ENCODE data around the gene HTRA2. TPM values are rescaled to one million over a fixed set of nuclear protein-coding genes. Genes with fewer than 3 reads are reported as not detected.
"Not testable (repeated sequence)": the region's sequence is repeated elsewhere in the genome, so short reads cannot be mapped to it uniquely, and the experiment has no call there.

HTRA2 gene
- total and polyA plus RNA-seq, 3 donors from 2014 or later, result 36.5 to 46.8 (median 45.8) TPM

DNA sequence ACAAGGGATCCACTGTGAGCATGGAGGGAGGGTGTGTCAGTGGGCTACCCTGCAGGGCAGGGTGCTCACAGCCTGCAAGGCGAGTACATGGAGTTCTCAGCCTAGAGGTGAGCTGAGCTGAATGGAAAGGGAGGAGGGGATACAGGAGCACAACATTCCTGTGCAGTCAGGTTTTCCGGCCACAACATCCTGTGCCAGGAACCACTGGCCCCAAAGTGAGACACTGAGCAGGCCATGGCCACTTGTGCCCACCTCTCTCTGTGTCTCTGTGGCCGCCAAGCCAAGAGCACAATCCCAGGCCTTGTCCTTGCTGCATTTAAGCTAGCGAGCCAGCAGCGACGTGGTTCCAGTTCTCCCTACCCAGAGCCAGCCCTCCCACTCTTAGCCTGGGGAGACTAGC, 30.9 kb downstream of the HTRA2 start:
- Histone ChIP-seq H3K4me1 (peaks cover 4% of the 10 kb centered on the region), H3K36me3 (ENCODE audit: low read depth, missing control alignments) (no peaks in the 10 kb centered on the region), H3K9me3 (no peaks in the 10 kb centered on the region), H3K4me3 (no peak overlapping the region), H3K27me3 (no peaks in the 10 kb centered on the region), H3K27ac (no peak overlapping the region)
- intact Hi-C loops (cut with DNase I; ENCODE audit: low total_unique reads), result no loop called here
- TF ChIP-seq, protein P1, sequence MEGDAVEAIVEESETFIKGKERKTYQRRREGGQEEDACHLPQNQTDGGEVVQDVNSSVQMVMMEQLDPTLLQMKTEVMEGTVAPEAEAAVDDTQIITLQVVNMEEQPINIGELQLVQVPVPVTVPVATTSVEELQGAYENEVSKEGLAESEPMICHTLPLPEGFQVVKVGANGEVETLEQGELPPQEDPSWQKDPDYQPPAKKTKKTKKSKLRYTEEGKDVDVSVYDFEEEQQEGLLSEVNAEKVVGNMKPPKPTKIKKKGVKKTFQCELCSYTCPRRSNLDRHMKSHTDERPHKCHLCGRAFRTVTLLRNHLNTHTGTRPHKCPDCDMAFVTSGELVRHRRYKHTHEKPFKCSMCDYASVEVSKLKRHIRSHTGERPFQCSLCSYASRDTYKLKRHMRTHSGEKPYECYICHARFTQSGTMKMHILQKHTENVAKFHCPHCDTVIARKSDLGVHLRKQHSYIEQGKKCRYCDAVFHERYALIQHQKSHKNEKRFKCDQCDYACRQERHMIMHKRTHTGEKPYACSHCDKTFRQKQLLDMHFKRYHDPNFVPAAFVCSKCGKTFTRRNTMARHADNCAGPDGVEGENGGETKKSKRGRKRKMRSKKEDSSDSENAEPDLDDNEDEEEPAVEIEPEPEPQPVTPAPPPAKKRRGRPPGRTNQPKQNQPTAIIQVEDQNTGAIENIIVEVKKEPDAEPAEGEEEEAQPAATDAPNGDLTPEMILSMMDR (IDR thresholded peaks at IDR 0.05), result no peak
- TF ChIP-seq POLR2A (IDR thresholded peaks at IDR 0.05), result no peak
- WGBS, 2 donors, result 41 to 72% methylated on average over 5 to 6 of the region's 6 CpGs
- peak; percentile 38 for DNase-seq

- H3K9me3 ChIP-seq; DNase-seq; intact Hi-C loops (cut with DNase I; ENCODE audit: low total_unique reads); H3K27ac ChIP-seq; H3K4me1 ChIP-seq; H3K36me3 ChIP-seq (ENCODE audit: low read depth, missing control alignments); H3K27me3 ChIP-seq; H3K4me3 ChIP-seq: not testable (repeated sequence)
- 86 to 100% methylated on average over 1 of the region's 1 CpG for WGBS, 2 donors
Observed at GRCh38 chr2:74561022-74561421, 31.3 kb downstream of the HTRA2 start.

- Histone ChIP-seq H3K27me3 (no peaks in the 10 kb centered on the region), H3K4me1 (peaks cover 4% of the 10 kb centered on the region), H3K4me3 (no peak overlapping the region), H3K9me3 (no peaks in the 10 kb centered on the region), H3K36me3 (ENCODE audit: low read depth, missing control alignments) (no peaks in the 10 kb centered on the region), H3K27ac (no peak overlapping the region)
- intact Hi-C loops (cut with DNase I; ENCODE audit: low total_unique reads), result no loop called here
- WGBS, 2 donors, result 81 to 84% methylated on average over 7 of the region's 7 CpGs
- no peak for TF ChIP-seq POLR2A (IDR thresholded peaks at IDR 0.05)
- TF ChIP-seq, protein P1 (IDR thresholded peaks at IDR 0.05), result no peak
- no peak for DNase-seq
Observed at GRCh38 chr2:74562126-74562775, 32.5 kb downstream of the HTRA2 start.

- H3K4me3 ChIP-seq, result no peak overlapping the region
- no peak for DNase-seq
- no peaks in the 10 kb centered on the region for H3K27me3 ChIP-seq
- intact Hi-C loops (cut with DNase I; ENCODE audit: low total_unique reads), result no loop called here
- H3K4me1 ChIP-seq, result peaks cover 4% of the 10 kb centered on the region
- 73 to 85% methylated on average over 5 of the region's 5 CpGs for WGBS, 2 donors
- H3K36me3 ChIP-seq (ENCODE audit: low read depth, missing control alignments), result no peaks in the 10 kb centered on the region
- H3K9me3 ChIP-seq, result no peaks in the 10 kb centered on the region
- no peak for TF ChIP-seq POLR2A (IDR thresholded peaks at IDR 0.05)
- TF ChIP-seq, protein P1 (IDR thresholded peaks at IDR 0.05), result no peak
- no peak overlapping the region for H3K27ac ChIP-seq
Observed at GRCh38 chr2:74564222-74564621, 34.5 kb downstream of the HTRA2 start.

DNA sequence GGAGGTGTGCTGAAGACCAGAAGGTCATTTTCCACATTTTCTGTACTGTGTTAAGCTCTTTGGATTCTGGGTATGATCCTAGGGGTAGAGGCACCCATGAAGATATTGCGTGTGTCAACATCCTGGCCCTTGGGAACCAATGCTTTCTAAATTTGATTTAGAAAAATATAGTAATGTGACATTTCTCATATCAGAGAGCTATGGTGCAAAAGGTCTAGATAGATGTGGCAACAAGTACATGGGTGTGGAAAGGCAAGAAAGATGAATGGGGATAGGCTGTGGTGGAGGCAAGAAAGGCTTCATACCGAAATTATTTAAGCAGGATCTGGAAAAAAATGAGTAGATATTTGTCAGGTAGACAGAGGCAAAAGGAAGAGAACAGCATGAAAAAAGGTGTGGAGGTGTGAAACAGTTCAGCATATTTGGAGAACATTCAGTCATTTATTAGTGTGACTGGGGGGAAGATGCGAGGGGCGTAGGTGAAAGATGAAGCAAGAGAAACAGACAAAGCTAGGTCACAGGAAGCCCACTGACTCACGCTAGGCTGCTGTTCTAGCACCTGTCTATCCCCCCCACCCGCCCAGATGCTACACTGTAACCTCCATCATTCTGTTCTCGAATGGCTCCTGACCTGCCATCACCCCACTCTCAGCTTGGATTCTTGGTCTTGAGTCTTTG, 36.5 kb downstream of the HTRA2 start:
- intact Hi-C loops (cut with DNase I; ENCODE audit: low total_unique reads), result no loop called here

More for the DNA sequence above, 36.5 kb downstream of the HTRA2 start:
- DNase-seq, result no peak
- no peaks in the 10 kb centered on the region for H3K27me3 ChIP-seq
- no peaks in the 10 kb centered on the region for H3K4me1 ChIP-seq
- H3K27ac ChIP-seq, result no peak overlapping the region
- no peaks in the 10 kb centered on the region for H3K36me3 ChIP-seq (ENCODE audit: low read depth, missing control alignments)
- no peak overlapping the region for H3K4me3 ChIP-seq
- TF ChIP-seq, protein P1 (IDR thresholded peaks at IDR 0.05), result no peak
- no peak for TF ChIP-seq POLR2A (IDR thresholded peaks at IDR 0.05)
- no peaks in the 10 kb centered on the region for H3K9me3 ChIP-seq
- WGBS, 2 donors, result 77 to 80% methylated on average over 7 of the region's 7 CpGs
